Suprapubic skin (tissue), 4 donors: Measurements from ENCODE around the gene TJAP1.

Experiments used
- CTCF ChIP-seq, 2 donors: fragments of 200-600 bp in 1 of 2; fragments of 450-650 bp in 1 of 2; sonication (generic) in 1 of 2; IDR thresholded peaks; one replicate each; pipeline ENCODE4 v1.5.1; 2016 to 2019; ENCODE audit warnings: antibody characterized with exemption in 2 of 2, mild to moderate bottlenecking in 1 of 2, moderate library complexity in 1 of 2
- EP300 ChIP-seq: sonication (generic); formaldehyde crosslinking; IDR thresholded peaks from one replicate; pipeline ENCODE4 v1.6.1; 2017; ENCODE audit warnings: antibody characterized with exemption
- POLR2AphosphoS5 ChIP-seq, 3 donors: sonication (generic); formaldehyde crosslinking; IDR thresholded peaks; one replicate each; pipeline ENCODE4 v1.6.1; 2017; ENCODE audit warnings: antibody characterized with exemption in 3 of 3

GRCh38 chr6:43468748-43469681 lies 8.4 kb upstream of the TJAP1 start:
- TF ChIP-seq CTCF (IDR thresholded peaks at IDR 0.05) (no peak), EP300 (no peak), POLR2AphosphoS5 (IDR thresholded peaks at IDR 0.05) (no peak)
